GM23338 (cell line): ENCODE measurements around the gene MAP2K7.

Experiments used
- CREB1 ChIP-seq: fragments of 250-450 bp; sonication (Bioruptor Pico); IDR thresholded peaks from 2 replicates; pipeline ENCODE4 v1.5.0; 2020; ENCODE audit warnings: low read depth, mild to moderate bottlenecking, moderate library complexity
- EZH2 ChIP-seq: fragments of 200-600 bp; sonication (generic); IDR thresholded peaks from one replicate; pipeline ENCODE4 v1.8.0; 2017; ENCODE audit warnings: antibody characterized with exemption, mild to moderate bottlenecking, low read depth; ENCODE audit not compliant: unreplicated experiment
- EZH2phosphoT487 ChIP-seq: fragments of 200-600 bp; sonication (generic); IDR thresholded peaks from one replicate; pipeline ENCODE4 v1.8.1; 2018; ENCODE audit warnings: antibody characterized with exemption; ENCODE audit not compliant: unreplicated experiment
- JUNB ChIP-seq: IDR thresholded peaks from one replicate; pipeline ENCODE4 v1.6.1; 2016; ENCODE audit warnings: antibody characterized with exemption; ENCODE audit not compliant: unreplicated experiment
- NANOG ChIP-seq: IDR thresholded peaks from 2 replicates; pipeline ENCODE4 v1.6.1; 2016; ENCODE audit warnings: antibody characterized with exemption, borderline replicate concordance
- POLR2AphosphoS5 ChIP-seq: IDR thresholded peaks from 2 replicates; pipeline ENCODE4 v1.6.1; 2016; ENCODE audit warnings: antibody characterized with exemption, low read depth
- ZNF114 ChIP-seq: fragments of 250-450 bp; sonication (Bioruptor Pico); IDR thresholded peaks from 2 replicates; pipeline ENCODE4 v1.5.0; 2020; ENCODE audit warnings: mild to moderate bottlenecking, moderate library complexity
- ZNF331 ChIP-seq: fragments of 250-450 bp; sonication (Bioruptor Pico); IDR thresholded peaks from 2 replicates; pipeline ENCODE4 v1.5.0; 2020; ENCODE audit warnings: low read depth, mild to moderate bottlenecking, moderate library complexity
- TF ChIP-seq, protein P1 (sequence below), 2 experiments: fragments of 200-600 bp in 1 of 2; sonication (generic) in 1 of 2; conservative IDR thresholded peaks; 2 replicates each; pipeline versions ENCODE4 v1.5.1 to v1.6.1; 2016 to 2017; ENCODE audit warnings: antibody characterized with exemption in 2 of 2, low read depth in 2 of 2, mild to moderate bottlenecking in 2 of 2, moderate library complexity in 1 of 2
- TF ChIP-seq, protein P2 (sequence below): IDR thresholded peaks from one replicate; pipeline ENCODE4 v1.6.1; 2018; ENCODE audit warnings: antibody characterized with exemption; ENCODE audit not compliant: unreplicated experiment
- TF ChIP-seq, protein P3 (sequence below): IDR thresholded peaks from 2 replicates; pipeline ENCODE4 v1.6.1; 2016; ENCODE audit warnings: antibody characterized with exemption

DNA sequence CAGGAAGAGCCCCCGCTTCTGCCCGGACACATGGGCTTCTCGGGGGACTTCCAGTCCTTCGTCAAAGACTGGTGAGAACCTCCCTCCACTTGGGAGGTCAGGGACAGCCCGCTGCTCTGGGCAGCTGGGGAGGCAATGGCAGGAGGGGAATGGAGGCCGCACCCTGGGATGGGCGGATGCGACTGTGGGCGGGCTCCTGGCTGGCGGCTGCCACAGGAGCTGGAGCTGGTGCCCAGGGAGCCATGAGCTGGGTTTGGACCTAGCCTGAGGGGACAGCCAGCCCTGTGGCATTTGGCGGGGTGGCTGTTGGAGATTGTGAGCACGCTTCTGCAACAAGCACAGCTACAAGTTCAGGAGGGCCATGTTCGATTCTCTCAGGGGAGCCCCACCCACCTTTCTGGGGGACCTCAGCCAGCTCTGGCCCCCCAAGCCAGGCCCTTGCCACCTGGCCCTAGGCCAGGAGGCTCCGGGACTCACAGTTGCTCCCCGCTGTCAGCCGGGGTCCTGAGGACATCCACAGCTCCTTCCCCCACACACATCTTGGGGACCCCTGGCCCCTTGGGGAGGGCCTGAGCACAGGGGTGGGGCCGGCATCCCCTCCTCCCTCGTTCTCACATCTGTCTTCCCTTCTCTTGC is 7.9 kb downstream of the MAP2K7 start:
- TF ChIP-seq POLR2AphosphoS5: no peak
- TF ChIP-seq, protein P1, sequence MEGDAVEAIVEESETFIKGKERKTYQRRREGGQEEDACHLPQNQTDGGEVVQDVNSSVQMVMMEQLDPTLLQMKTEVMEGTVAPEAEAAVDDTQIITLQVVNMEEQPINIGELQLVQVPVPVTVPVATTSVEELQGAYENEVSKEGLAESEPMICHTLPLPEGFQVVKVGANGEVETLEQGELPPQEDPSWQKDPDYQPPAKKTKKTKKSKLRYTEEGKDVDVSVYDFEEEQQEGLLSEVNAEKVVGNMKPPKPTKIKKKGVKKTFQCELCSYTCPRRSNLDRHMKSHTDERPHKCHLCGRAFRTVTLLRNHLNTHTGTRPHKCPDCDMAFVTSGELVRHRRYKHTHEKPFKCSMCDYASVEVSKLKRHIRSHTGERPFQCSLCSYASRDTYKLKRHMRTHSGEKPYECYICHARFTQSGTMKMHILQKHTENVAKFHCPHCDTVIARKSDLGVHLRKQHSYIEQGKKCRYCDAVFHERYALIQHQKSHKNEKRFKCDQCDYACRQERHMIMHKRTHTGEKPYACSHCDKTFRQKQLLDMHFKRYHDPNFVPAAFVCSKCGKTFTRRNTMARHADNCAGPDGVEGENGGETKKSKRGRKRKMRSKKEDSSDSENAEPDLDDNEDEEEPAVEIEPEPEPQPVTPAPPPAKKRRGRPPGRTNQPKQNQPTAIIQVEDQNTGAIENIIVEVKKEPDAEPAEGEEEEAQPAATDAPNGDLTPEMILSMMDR (conservative IDR thresholded peaks at IDR 0.05; ENCODE audit: low read depth in 2 of 2): no peak
- no peak for TF ChIP-seq EZH2
- no peak for TF ChIP-seq JUNB
- TF ChIP-seq NANOG: no peak
- no peak for TF ChIP-seq EZH2phosphoT487
- TF ChIP-seq, protein P2, sequence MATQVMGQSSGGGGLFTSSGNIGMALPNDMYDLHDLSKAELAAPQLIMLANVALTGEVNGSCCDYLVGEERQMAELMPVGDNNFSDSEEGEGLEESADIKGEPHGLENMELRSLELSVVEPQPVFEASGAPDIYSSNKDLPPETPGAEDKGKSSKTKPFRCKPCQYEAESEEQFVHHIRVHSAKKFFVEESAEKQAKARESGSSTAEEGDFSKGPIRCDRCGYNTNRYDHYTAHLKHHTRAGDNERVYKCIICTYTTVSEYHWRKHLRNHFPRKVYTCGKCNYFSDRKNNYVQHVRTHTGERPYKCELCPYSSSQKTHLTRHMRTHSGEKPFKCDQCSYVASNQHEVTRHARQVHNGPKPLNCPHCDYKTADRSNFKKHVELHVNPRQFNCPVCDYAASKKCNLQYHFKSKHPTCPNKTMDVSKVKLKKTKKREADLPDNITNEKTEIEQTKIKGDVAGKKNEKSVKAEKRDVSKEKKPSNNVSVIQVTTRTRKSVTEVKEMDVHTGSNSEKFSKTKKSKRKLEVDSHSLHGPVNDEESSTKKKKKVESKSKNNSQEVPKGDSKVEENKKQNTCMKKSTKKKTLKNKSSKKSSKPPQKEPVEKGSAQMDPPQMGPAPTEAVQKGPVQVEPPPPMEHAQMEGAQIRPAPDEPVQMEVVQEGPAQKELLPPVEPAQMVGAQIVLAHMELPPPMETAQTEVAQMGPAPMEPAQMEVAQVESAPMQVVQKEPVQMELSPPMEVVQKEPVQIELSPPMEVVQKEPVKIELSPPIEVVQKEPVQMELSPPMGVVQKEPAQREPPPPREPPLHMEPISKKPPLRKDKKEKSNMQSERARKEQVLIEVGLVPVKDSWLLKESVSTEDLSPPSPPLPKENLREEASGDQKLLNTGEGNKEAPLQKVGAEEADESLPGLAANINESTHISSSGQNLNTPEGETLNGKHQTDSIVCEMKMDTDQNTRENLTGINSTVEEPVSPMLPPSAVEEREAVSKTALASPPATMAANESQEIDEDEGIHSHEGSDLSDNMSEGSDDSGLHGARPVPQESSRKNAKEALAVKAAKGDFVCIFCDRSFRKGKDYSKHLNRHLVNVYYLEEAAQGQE: no peak
- no peak for TF ChIP-seq ZNF331
- TF ChIP-seq, protein P3, sequence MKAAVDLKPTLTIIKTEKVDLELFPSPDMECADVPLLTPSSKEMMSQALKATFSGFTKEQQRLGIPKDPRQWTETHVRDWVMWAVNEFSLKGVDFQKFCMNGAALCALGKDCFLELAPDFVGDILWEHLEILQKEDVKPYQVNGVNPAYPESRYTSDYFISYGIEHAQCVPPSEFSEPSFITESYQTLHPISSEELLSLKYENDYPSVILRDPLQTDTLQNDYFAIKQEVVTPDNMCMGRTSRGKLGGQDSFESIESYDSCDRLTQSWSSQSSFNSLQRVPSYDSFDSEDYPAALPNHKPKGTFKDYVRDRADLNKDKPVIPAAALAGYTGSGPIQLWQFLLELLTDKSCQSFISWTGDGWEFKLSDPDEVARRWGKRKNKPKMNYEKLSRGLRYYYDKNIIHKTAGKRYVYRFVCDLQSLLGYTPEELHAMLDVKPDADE: no peak
- TF ChIP-seq CREB1 (CRISPR knock-in tag): no peak
- TF ChIP-seq ZNF114: no peak
